ENCODE results near the gene TSC2. TPM values are rescaled to one million over a fixed set of nuclear protein-coding genes. Genes with fewer than 3 reads are reported as not detected.

Gene TSC2
- total RNA-seq, 2 experiments from 2014 or later, result 57.2 to 152 TPM

- no TSS peak for BruUV-seq (replicated peaks)
- Histone ChIP-seq H3K79me2 (ENCODE audit: insufficient read depth, low read depth, low read length) (no peaks in the 10 kb centered on the region), H4K20me1 (ENCODE audit: insufficient read depth, low read length) (no peaks in the 10 kb centered on the region), H3K4me3 (ENCODE audit: low read depth, low read length, poor library complexity, severe bottlenecking) (no peak overlapping the region), H3K4me1 (ENCODE audit: insufficient read depth, low read length, poor library complexity, severe bottlenecking) (peaks cover 6% of the 10 kb centered on the region), H3K9me3 (ENCODE audit: low read length) (no peaks in the 10 kb centered on the region), H3K36me3 (ENCODE audit: insufficient read depth, low read length) (peaks cover 38% of the 10 kb centered on the region; the same call in 1 of the 2 replicates), H3K27ac (ENCODE audit: low read depth, low read length, poor library complexity, severe bottlenecking) (no peak overlapping the region), H3K4me2 (ENCODE audit: low read length) (no peak overlapping the region), H2AFZ (ENCODE audit: low read length) (no peak overlapping the region), H3K9me2 (ENCODE audit: insufficient read depth, low read length) (no peaks in the 10 kb centered on the region)
- peak; percentile 57 for DNase-seq (ENCODE audit: low spot score)
- ChIA-PET POLR2A (no interaction called here), CTCF (ENCODE audit: unreplicated experiment) (no interaction called here)
- intact Hi-C loops (cut with micrococcal nuclease; ENCODE audit: unreplicated experiment), result no loop called here
- TF ChIP-seq CTCF (conservative IDR thresholded peaks at IDR 0.05; ENCODE audit: low read length), result no peak
- TF ChIP-seq EZH2phosphoT487 (IDR thresholded peaks at IDR 0.05; ENCODE audit: borderline replicate concordance, low read depth, low read length), result no peak
Observed at GRCh38 chr16:2090777-2091546, 43.2 kb downstream of the TSC2 start.

- ChIA-PET POLR2A (no interaction called here), CTCF (ENCODE audit: unreplicated experiment) (no interaction called here)
- Histone ChIP-seq H3K9me2 (ENCODE audit: insufficient read depth, low read length) (no peaks in the 10 kb centered on the region), H3K4me2 (ENCODE audit: low read length) (no peak overlapping the region), H3K79me2 (ENCODE audit: insufficient read depth, low read depth, low read length) (no peaks in the 10 kb centered on the region), H3K9me3 (ENCODE audit: low read length) (no peaks in the 10 kb centered on the region), H3K36me3 (ENCODE audit: insufficient read depth, low read length) (peaks cover 32% of the 10 kb centered on the region; the same call in 1 of the 2 replicates), H3K27ac (ENCODE audit: low read depth, low read length, poor library complexity, severe bottlenecking) (no peak overlapping the region), H2AFZ (ENCODE audit: low read length) (no peak overlapping the region), H3K4me3 (ENCODE audit: low read depth, low read length, poor library complexity, severe bottlenecking) (no peak overlapping the region), H3K4me1 (ENCODE audit: insufficient read depth, low read length, poor library complexity, severe bottlenecking) (peaks cover 5% of the 10 kb centered on the region), H4K20me1 (ENCODE audit: insufficient read depth, low read length) (no peaks in the 10 kb centered on the region)
- TF ChIP-seq EZH2phosphoT487 (IDR thresholded peaks at IDR 0.05; ENCODE audit: borderline replicate concordance, low read depth, low read length), result no peak
- TF ChIP-seq CTCF (conservative IDR thresholded peaks at IDR 0.05; ENCODE audit: low read length), result no peak
- DNase-seq (ENCODE audit: low spot score), result no peak
- intact Hi-C loops (cut with micrococcal nuclease; ENCODE audit: unreplicated experiment), result no loop called here
- BruUV-seq (replicated peaks), result no TSS peak
Observed at GRCh38 chr16:2091547-2092255, 43.9 kb downstream of the TSC2 start.

GRCh38 chr16:2092256-2092620, 44.5 kb downstream of the TSC2 start:
- no peak overlapping the region for H3K4me2 ChIP-seq (ENCODE audit: low read length)
- H4K20me1 ChIP-seq (ENCODE audit: insufficient read depth, low read length), result no peaks in the 10 kb centered on the region
- peaks cover 27% of the 10 kb centered on the region; the same call in 1 of the 2 replicates for H3K36me3 ChIP-seq (ENCODE audit: insufficient read depth, low read length)
- H3K4me3 ChIP-seq (ENCODE audit: low read depth, low read length, poor library complexity, severe bottlenecking), result no peak overlapping the region
- H3K9me3 ChIP-seq (ENCODE audit: low read length), result no peaks in the 10 kb centered on the region
- no peak overlapping the region for H2AFZ ChIP-seq (ENCODE audit: low read length)
- POLR2A ChIA-PET, result no interaction called here
- CTCF ChIA-PET (ENCODE audit: unreplicated experiment), result no interaction called here
- no peak overlapping the region for H3K27ac ChIP-seq (ENCODE audit: low read depth, low read length, poor library complexity, severe bottlenecking)
- DNase-seq (ENCODE audit: low spot score), result no peak
- no peak for TF ChIP-seq EZH2phosphoT487 (IDR thresholded peaks at IDR 0.05; ENCODE audit: borderline replicate concordance, low read depth, low read length)
- TF ChIP-seq CTCF (conservative IDR thresholded peaks at IDR 0.05; ENCODE audit: low read length), result no peak
- H3K9me2 ChIP-seq (ENCODE audit: insufficient read depth, low read length), result no peaks in the 10 kb centered on the region
- peaks cover under 1% of the 10 kb centered on the region for H3K4me1 ChIP-seq (ENCODE audit: insufficient read depth, low read length, poor library complexity, severe bottlenecking)
- H3K79me2 ChIP-seq (ENCODE audit: insufficient read depth, low read depth, low read length), result no peaks in the 10 kb centered on the region
- intact Hi-C loops (cut with micrococcal nuclease; ENCODE audit: unreplicated experiment), result no loop called here
- BruUV-seq (replicated peaks), result no TSS peak
